Esophagus (tissue), 2 donors: Measurements from ENCODE around the gene KAT2B. TPM values are rescaled to one million over a fixed set of nuclear protein-coding genes. Genes with fewer than 3 reads are reported as not detected.

Experiments used
- H3K27ac ChIP-seq, 2 donors: one replicate each; pipeline ENCODE4 v1.5.1; 2013; ENCODE audit warnings: low read depth in 2 of 2, mild to moderate bottlenecking in 2 of 2, inconsistent platforms in 1 of 2, low read length in 1 of 2, moderate library complexity in 1 of 2
- H3K27me3 ChIP-seq, 2 donors: one replicate each; pipeline ENCODE4 v1.6.1; 2013; ENCODE audit warnings: low read length in 2 of 2, control low read depth in 1 of 2, mild to moderate bottlenecking in 1 of 2; ENCODE audit not compliant: insufficient read depth in 2 of 2, control insufficient read depth in 1 of 2
- H3K36me3 ChIP-seq, 2 donors: one replicate each; pipeline ENCODE4 v1.6.1; 2013; ENCODE audit warnings: low read length in 1 of 2; ENCODE audit not compliant: control insufficient read depth in 2 of 2, insufficient read depth in 2 of 2
- H3K4me1 ChIP-seq, 2 donors: one replicate each; pipeline ENCODE4 v1.6.1; 2013; ENCODE audit warnings: low read length in 1 of 2; ENCODE audit not compliant: control insufficient read depth in 2 of 2, insufficient read depth in 2 of 2
- H3K4me3 ChIP-seq, 2 donors: one replicate each; pipeline ENCODE4 v1.5.1; 2013; ENCODE audit warnings: low read length in 2 of 2, mild to moderate bottlenecking in 2 of 2, low read depth in 1 of 2, moderate library complexity in 1 of 2
- H3K9me3 ChIP-seq, 2 donors: one replicate each; pipeline ENCODE4 v1.6.1; 2013; ENCODE audit warnings: mild to moderate bottlenecking in 2 of 2, low read depth in 1 of 2, low read length in 1 of 2, moderate library complexity in 1 of 2; ENCODE audit not compliant: control insufficient read depth in 2 of 2, insufficient read depth in 1 of 2
- WGBS, 2 donors: extraction: QIAGEN DNeasy Blood & Tissue Kit; methylation state at CpG; one replicate each; pipeline ENCODE4 v1.1.7; 2013; 5-methylcytosine and 5-hydroxymethylcytosine counted together
- polyA plus RNA-seq, 2 donors: library from polyadenylated mRNA; stranded (reverse); fragments of 200-250 nt; gene quantifications; one replicate each; pipeline ENCODE4 v1.2.3, GENCODE V29; 2013
- donor health status: healthy with polysubstance abuse.
- donor health status: Bipolar disorder and iron deficiency.

KAT2B gene
- polyA plus RNA-seq, 2 donors: 11.9 to 20.1 TPM

DNA sequence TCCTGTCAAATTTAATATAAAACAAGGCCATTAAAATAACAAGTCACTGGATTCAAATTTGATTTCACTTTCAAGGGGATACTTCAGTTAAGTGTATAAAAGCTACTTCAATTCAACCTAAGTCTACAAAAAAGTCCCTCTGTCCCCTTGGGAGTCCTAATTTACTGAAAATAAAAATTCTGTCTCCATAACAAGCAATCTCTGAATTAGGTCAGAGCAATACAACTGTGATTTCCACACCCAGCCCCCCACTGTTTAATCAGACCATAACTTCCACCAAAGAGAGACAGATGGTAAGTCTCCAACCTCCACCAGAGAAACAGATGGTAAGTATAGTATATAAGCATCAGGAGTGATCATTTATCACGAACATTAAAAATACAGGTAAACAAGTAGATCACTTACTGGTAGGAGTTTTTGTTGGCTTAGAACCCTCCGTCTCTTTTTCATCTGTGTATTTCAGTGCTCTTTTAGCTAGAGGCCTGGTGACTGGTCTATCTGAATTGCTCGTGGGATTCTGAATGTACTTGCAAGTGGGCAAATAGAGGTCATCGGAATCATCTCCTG, 133.7 kb downstream of the KAT2B start:
- 93 to 94% methylated on average over 4 of the region's 4 CpGs for WGBS, 2 donors

DNA sequence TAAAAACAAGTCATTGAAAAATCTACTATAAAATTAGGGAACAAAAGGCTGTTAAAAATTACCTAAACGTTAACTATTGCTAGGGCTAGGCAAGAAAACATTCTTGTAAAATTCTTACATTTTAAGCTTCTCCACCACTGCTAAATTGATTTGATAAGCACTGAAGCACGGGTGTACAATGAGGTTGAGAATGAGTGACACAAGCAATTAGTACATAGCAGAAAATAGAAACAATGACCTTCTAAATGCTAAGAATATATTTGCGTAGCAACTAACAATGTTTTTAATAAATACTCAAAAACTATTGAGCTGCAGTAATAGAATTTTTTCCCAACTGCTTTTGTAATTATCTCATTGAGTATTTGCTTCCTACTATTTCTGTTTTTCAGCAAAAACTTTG, 141.0 kb downstream of the KAT2B start:
- 79 to 83% methylated on average over 3 of the region's 3 CpGs for WGBS, 2 donors
- Histone ChIP-seq H3K27ac (no peak overlapping the region), H3K27me3 (no peaks in the 10 kb centered on the region), H3K9me3 (no peaks in the 10 kb centered on the region), H3K4me1 (no peaks in the 10 kb centered on the region), H3K36me3 (no peaks in the 10 kb centered on the region), H3K4me3 (no peak overlapping the region)

More for the DNA sequence above, 133.7 kb downstream of the KAT2B start:
- Histone ChIP-seq H3K27me3 (no peaks in the 10 kb centered on the region), H3K9me3 (no peaks in the 10 kb centered on the region), H3K4me3 (no peak overlapping the region), H3K36me3 (no peaks in the 10 kb centered on the region), H3K4me1 (no peaks in the 10 kb centered on the region), H3K27ac (no peak overlapping the region)

DNA sequence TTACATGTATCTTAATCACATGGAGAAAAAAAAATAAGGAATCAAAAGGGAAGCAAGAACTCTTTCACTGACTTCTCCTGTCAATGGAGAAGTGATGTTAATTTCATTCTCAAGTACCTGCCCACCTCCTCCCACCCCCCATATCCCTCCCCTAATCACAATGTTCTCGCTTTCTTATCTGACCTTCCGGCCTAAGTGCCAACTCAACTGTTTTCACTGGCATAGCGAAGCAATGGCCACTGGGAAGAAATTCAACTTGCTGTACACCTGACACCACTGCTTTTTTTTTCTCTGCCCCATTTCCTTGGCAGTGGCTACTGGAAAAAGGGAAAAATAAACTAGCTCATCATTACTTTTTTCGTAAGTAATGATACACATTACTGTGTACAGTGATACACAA, 142.0 kb downstream of the KAT2B start:
- Histone ChIP-seq H3K36me3 (no peaks in the 10 kb centered on the region), H3K27ac (no peak overlapping the region), H3K4me3 (no peak overlapping the region), H3K27me3 (no peaks in the 10 kb centered on the region), H3K4me1 (no peaks in the 10 kb centered on the region), H3K9me3 (no peaks in the 10 kb centered on the region)
- 82 to 97% methylated on average over 4 of the region's 4 CpGs for WGBS, 2 donors

DNA sequence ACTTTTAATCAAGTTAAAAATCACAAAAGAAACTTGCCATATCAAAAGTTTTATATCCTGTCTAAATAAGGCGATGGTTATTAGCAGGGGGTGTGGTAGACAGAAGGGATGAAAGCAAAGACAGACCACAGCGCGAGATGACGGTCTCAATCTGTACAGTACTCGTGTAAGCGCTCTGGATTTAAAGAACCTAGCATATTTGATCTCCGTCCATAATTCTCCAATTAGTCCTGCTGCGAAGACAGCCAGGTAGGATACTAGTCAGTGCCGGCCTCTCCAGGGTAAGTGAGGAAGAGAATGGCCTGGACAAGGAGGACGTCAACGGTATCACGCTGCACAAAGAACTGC, 145.1 kb downstream of the KAT2B start:
- Histone ChIP-seq H3K36me3 (no peaks in the 10 kb centered on the region), H3K27ac (no peak overlapping the region), H3K27me3 (no peaks in the 10 kb centered on the region), H3K9me3 (no peaks in the 10 kb centered on the region), H3K4me1 (no peaks in the 10 kb centered on the region), H3K4me3 (peak overlapping the region; percentile 78 to 80)
- WGBS, 2 donors: 3 to 4% methylated on average over 12 of the region's 12 CpGs

GRCh38 chr3:20185679-20186599, 145.7 kb downstream of the KAT2B start, which contains the start of gene SGO1:
TSS of gene SGO1 (minus strand) at chr3:20186206. CDS start at chr3:20184027, 2,179 bp downstream.
- Histone ChIP-seq H3K9me3 (no peaks in the 10 kb centered on the region), H3K27ac (peak within 1 kb of the TSS; percentile 93 to 96), H3K36me3 (no peaks in the 10 kb centered on the region), H3K27me3 (no peaks in the 10 kb centered on the region), H3K4me1 (no peaks in the 10 kb centered on the region), H3K4me3 (peak within 1 kb of the TSS; percentile 78 to 80)
- WGBS, 2 donors: 0 to 1% methylated on average over 64 to 65 of the region's 65 CpGs

GRCh38 chr3:20186600-20187004, 146.4 kb downstream of the KAT2B start:
- H3K4me3 ChIP-seq: peak overlapping the region; percentile 56 to 80
- H3K9me3 ChIP-seq: no peaks in the 10 kb centered on the region
- no peaks in the 10 kb centered on the region for H3K36me3 ChIP-seq
- 1 to 2% methylated on average over 9 of the region's 9 CpGs for WGBS, 2 donors
- H3K4me1 ChIP-seq: no peaks in the 10 kb centered on the region
- H3K27me3 ChIP-seq: no peaks in the 10 kb centered on the region
- peak overlapping the region; percentile 93 to 96 for H3K27ac ChIP-seq

GRCh38 chr3:20190991-20191390, 150.7 kb downstream of the KAT2B start:
- no peak overlapping the region for H3K27ac ChIP-seq
- H3K4me1 ChIP-seq: no peaks in the 10 kb centered on the region
- 69 to 79% methylated on average over 5 of the region's 5 CpGs for WGBS, 2 donors
- H3K36me3 ChIP-seq: no peaks in the 10 kb centered on the region
- no peaks in the 10 kb centered on the region for H3K9me3 ChIP-seq
- H3K27me3 ChIP-seq: no peaks in the 10 kb centered on the region
- no peak overlapping the region for H3K4me3 ChIP-seq

GRCh38 chr3:20194793-20195460, 154.7 kb downstream of the KAT2B start:
- no peaks in the 10 kb centered on the region for H3K9me3 ChIP-seq
- no peaks in the 10 kb centered on the region for H3K36me3 ChIP-seq
- H3K27ac ChIP-seq: no peak overlapping the region
- no peak overlapping the region for H3K4me3 ChIP-seq
- WGBS, 2 donors: 94 to 95% methylated on average over 7 of the region's 7 CpGs
- no peaks in the 10 kb centered on the region for H3K4me1 ChIP-seq
- no peaks in the 10 kb centered on the region for H3K27me3 ChIP-seq

DNA sequence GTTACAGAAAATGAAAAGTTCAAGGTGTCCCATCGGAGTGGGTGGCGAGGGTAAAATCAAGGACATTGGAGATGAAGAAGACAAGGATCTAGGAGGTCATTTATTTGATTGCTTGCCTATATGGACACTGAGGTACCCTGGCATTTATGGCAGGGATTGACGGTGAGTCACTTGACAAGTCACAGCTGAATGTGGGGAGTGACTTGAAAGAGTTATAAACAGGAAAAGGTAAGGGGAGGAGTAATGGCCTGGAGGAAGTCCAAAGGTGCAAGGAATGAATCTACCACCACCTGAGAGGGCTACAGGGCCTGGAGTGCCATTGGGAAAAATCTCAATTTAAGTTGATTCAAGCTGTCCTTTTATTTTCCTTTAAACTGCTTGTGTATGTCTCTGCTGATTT, 157.5 kb downstream of the KAT2B start:
- WGBS, 2 donors: 81 to 82% methylated on average over 3 of the region's 3 CpGs
- no peaks in the 10 kb centered on the region for H3K4me1 ChIP-seq
- no peak overlapping the region for H3K27ac ChIP-seq
- H3K9me3 ChIP-seq: no peaks in the 10 kb centered on the region
- no peaks in the 10 kb centered on the region for H3K27me3 ChIP-seq
- no peak overlapping the region for H3K4me3 ChIP-seq
- H3K36me3 ChIP-seq: no peaks in the 10 kb centered on the region
